GM10266 (cell line): Measurements from ENCODE around the gene CDC45.

Source experiments
- DNase-seq: peaks from one replicate; pipeline ENCODE4 v3.0.0; 2012; ENCODE audit errors: extremely low spot score
- CTCF ChIP-seq: IDR thresholded peaks from 2 replicates; pipeline ENCODE4 v1.5.1; 2012; ENCODE audit warnings: mild to moderate bottlenecking, low read depth; ENCODE audit not compliant: control insufficient read depth, insufficient read depth; ENCODE audit errors: missing control alignments

CDC45 gene

GRCh38 chr22:19504900-19505734, 25.4 kb downstream of the CDC45 start:
- no peak for TF ChIP-seq CTCF
- DNase-seq, result no peak

DNA sequence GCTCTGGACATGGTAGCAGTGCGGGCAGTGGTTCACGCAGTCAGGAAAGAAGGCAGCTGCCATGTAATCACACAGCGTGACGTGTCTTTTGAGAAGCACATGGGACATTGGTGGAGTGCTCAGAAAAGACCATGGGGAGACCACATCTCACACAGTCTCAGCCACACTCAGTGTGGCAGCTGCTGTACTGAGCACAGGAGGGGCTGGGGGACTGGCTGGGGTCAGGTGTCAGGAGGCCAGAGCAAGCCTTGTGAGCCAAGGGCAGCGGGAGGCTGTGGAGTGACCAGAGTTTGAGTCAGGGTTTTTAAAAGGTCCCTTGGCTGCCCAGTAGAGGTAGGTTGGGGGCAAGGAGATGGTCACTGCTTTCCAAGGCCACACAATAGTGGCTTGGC, 26.0 kb downstream of the CDC45 start:
- no peak for DNase-seq
- TF ChIP-seq CTCF, result no peak

DNA sequence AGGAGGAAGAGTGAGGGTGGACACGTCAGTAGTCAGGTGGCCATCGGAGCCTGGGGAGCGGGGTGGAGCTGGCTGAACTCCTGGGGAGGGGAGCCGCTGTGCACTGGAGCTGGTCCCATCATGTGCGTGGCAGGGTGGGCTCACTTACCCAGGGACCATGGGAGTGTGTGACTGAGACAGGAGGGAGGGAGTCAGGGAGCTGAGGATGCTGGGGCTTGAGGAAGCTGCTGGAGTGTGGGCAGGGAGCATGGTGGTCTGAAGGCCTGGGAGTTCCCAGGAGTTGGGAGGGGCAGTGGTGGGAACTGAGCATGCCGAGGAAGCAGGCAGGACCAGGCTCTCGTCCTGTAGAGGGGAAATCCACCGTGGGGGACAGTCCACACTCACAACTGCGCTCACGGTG, 26.5 kb downstream of the CDC45 start:
- TF ChIP-seq CTCF, result no peak
- DNase-seq, result no peak

GRCh38 chr22:19507534-19507861, 27.8 kb downstream of the CDC45 start:
- DNase-seq, result no peak
- TF ChIP-seq CTCF, result no peak

GRCh38 chr22:19508024-19508776, 28.5 kb downstream of the CDC45 start:
- TF ChIP-seq CTCF, result no peak
- no peak for DNase-seq

GRCh38 chr22:19509191-19509590, 29.5 kb downstream of the CDC45 start:
- no peak for DNase-seq
- no peak for TF ChIP-seq CTCF

DNA sequence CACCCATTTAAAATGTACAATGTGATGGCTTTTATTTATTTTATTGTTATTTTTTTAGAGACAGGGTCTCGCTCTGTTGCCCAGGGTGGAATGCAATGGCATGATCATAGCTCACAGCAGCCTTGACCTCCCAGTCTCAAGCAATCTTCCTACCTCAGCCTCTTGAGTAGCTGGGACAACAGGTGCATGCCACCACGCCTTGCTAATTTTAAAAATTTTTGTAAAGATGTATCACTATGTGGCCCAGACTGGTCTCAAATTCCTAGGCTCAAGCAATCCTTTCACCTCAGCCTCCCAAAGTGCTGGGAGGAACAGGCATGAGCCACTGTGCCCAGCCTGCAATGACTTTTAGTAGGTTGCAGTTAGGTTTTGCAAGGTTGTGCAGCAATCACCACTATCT, 30.2 kb downstream of the CDC45 start:
- DNase-seq, result no peak
- TF ChIP-seq CTCF, result no peak
